Lower leg skin (tissue), 4 donors: ENCODE measurements around the gene XPA. TPM values are rescaled to one million over a fixed set of nuclear protein-coding genes. Genes with fewer than 3 reads are reported as not detected.
"Not testable (repeated sequence)": the region's sequence is repeated elsewhere in the genome, so short reads cannot be mapped to it uniquely, and the experiment has no call there.

Source experiments
- DNase-seq, 2 donors: peaks; one replicate each; pipeline ENCODE4 v3.0.0-alpha.2; 2019; ENCODE audit warnings: low spot score in 2 of 2
- H3K4me3 ChIP-seq: fragments of 200-600 bp; sonication (generic); 2 replicates; pipeline ENCODE4 v1.5.1; 2017; ENCODE audit warnings: mild to moderate bottlenecking, low read depth; ENCODE audit not compliant: poor library complexity, severe bottlenecking
- POLR2A ChIP-seq, 2 donors: fragments of 450-650 bp; IDR thresholded peaks; one replicate each; pipeline ENCODE4 v1.6.1; 2016 to 2017; ENCODE audit warnings: antibody characterized with exemption in 2 of 2, mild to moderate bottlenecking in 1 of 2, moderate library complexity in 1 of 2
- WGBS, 2 donors: methylation state at CpG; one replicate each; pipeline ENCODE4 v1.1.5; 2018; 5-methylcytosine and 5-hydroxymethylcytosine counted together
- intact Hi-C: fragments of 100-400 bp; cut with DNase I; formaldehyde crosslinking; loops from one replicate; pipeline ENCODE4 v1.15.0; 2023; ENCODE audit warnings: low total_unique reads
- total RNA-seq, 4 donors: library from RNA; depleted of rRNA; stranded (reverse); fragments of >200 nt; gene quantifications; one replicate each; pipeline ENCODE4 v1.1.0, GENCODE V29; 2016
- TF ChIP-seq, protein P1 (sequence below), 3 donors: fragments of 450-650 bp; IDR thresholded peaks; one replicate each; pipeline ENCODE4 v1.5.1; 2016; ENCODE audit warnings: antibody characterized with exemption in 3 of 3, mild to moderate bottlenecking in 3 of 3, moderate library complexity in 2 of 3

XPA gene
- total RNA-seq, 4 donors from 2014 or later = 9.7 to 16.5 (median 14.1) TPM

DNA sequence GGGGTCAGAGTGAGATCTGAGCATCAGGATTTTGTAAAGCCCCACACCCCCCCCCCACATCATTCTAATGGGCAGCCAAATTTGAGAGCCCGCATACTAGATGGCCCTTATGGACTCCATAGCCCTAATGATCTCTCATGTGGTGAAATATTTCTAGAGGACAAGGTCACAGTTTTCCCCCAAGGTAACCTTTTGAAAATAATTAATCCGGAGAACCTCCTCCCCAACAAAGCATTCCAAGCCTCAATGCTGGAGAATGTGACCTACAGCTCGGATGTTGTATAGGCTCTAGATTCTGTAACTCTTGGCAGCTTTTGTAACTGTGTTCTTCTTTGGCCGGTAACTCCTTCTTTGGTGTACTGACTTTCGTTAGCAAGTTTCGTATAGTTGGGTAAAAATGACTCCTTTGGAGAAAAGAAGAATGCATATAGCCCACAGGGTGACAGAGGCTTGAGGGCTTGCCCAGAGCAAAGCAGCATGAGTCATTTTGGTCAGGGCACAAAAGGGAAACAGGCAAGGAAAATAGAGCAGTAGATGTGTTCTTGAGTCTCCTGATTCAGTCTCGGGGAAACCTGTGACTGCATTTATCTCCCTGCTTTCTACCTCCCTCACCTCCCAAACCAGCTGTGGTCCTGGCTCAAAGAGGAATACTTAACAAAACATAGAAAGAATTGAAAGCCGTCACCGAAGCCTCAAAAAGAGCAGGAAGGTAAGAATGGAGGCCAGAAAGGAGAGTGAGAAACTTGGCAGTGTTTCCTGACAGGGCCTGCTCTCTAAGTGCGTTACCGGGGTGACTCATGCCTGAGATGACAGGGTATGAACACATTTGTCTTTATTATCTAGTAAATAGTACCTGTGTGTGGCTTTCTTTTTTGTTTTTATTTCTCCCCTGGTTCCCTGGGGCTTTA lies 6.6 kb upstream of the XPA start:
- TF ChIP-seq POLR2A (IDR thresholded peaks at IDR 0.05) = no peak
- TF ChIP-seq, protein P1, sequence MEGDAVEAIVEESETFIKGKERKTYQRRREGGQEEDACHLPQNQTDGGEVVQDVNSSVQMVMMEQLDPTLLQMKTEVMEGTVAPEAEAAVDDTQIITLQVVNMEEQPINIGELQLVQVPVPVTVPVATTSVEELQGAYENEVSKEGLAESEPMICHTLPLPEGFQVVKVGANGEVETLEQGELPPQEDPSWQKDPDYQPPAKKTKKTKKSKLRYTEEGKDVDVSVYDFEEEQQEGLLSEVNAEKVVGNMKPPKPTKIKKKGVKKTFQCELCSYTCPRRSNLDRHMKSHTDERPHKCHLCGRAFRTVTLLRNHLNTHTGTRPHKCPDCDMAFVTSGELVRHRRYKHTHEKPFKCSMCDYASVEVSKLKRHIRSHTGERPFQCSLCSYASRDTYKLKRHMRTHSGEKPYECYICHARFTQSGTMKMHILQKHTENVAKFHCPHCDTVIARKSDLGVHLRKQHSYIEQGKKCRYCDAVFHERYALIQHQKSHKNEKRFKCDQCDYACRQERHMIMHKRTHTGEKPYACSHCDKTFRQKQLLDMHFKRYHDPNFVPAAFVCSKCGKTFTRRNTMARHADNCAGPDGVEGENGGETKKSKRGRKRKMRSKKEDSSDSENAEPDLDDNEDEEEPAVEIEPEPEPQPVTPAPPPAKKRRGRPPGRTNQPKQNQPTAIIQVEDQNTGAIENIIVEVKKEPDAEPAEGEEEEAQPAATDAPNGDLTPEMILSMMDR (IDR thresholded peaks at IDR 0.05) = no peak
- no peak overlapping the region for H3K4me3 ChIP-seq
- intact Hi-C loops = no loop called here
- no peak for DNase-seq
- 46 to 68% methylated on average over 11 of the region's 11 CpGs for WGBS, 2 donors

DNA sequence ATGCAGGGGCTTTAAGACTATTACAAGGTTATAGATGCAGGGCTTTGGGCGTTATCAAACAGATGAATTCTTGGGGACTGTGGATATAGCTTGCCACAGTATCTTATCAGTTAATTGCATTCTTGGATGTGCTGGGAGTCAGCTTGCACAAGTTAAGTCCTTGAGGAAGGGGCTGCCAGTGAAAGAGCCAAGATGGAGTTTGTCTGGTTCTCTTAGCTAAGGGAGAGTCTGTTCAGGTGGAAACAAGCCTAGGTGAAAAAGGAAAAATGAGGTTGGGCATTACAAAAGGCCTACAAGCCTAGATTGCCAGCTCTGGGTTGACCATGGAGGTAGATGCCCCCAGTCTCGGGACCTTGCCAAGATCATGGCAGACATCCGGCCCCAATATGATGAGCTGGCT lies 2.7 kb upstream of the XPA start:
- 92% methylated on average over 3 of the region's 3 CpGs for WGBS, 2 donors
- H3K4me3 ChIP-seq, intact Hi-C loops, DNase-seq: not testable (repeated sequence)

DNA sequence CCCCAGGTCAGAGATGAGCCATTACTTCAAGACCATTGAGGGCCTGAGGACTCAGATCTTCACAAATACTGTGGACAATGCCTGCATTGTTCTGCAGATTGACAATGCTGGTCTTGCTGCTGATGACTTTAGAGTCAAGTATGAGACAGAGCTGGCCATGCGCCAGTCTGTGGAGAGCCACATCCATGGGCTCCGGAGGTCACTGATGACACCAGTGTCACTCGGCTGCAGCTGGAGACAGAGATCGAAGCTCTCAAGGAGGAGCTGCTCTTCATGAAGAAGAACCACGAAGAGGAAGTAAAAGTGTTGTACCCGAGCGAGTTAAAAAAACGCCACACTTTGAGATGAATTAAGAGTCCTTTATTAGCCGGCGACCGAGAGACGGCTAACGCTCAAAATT lies 2.1 kb upstream of the XPA start:
- H3K4me3 ChIP-seq, DNase-seq, intact Hi-C loops: not testable (repeated sequence)
- 69 to 77% methylated on average over 13 of the region's 13 CpGs for WGBS, 2 donors

DNA sequence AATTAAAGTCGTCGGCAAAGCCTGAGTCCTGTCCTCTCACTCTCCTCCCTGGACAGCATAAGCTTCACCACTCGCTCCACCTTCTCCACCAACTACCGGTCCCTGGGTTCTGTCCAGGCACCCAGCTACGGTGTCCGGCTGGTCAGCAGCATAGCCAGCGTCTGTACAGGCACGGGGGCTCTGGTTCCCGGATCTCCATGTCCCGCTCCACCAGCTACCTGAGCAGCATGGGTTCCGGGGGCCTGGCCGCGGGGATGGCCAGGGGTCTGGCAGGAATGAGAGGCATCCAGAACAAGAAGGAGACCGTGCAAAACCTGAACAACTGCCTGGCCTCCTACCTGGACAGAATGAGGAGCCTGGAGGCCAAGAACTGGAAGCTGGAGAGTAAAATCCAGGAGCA lies 1.7 kb upstream of the XPA start:
- 86 to 92% methylated on average over 14 of the region's 14 CpGs for WGBS, 2 donors
- intact Hi-C loops = no loop called here

DNA sequence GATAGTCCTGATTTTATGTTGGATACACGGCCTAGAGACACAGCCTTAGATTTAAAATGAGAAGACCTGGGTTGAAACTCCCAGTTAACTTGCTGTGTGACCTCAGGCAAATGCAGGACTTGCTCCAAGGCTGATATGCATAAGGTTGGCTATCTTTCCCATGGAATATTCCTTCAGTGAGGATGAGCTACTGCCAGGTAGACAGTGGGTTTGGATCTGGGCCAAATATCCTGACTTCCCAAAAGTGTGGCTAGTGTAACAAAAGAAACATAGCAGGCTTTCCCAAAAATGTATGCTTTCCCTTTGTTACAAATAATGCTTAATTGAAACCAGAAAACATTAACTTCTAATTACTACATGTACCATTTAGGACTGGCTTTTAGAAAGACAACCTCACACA lies 697 bp upstream of the XPA start:
- 22 to 29% methylated on average over 1 of the region's 1 CpG for WGBS, 2 donors
- TF ChIP-seq POLR2A (IDR thresholded peaks at IDR 0.05) = no peak
- TF ChIP-seq, protein P1 (IDR thresholded peaks at IDR 0.05) = no peak
- no peak overlapping the region for H3K4me3 ChIP-seq
- intact Hi-C loops = no loop called here
- DNase-seq = no peak

More for the DNA sequence above, 1.7 kb upstream of the XPA start:
- H3K4me3 ChIP-seq = no peak overlapping the region
- no peak for DNase-seq
- TF ChIP-seq, protein P1 (IDR thresholded peaks at IDR 0.05) = no peak
- no peak for TF ChIP-seq POLR2A (IDR thresholded peaks at IDR 0.05)

DNA sequence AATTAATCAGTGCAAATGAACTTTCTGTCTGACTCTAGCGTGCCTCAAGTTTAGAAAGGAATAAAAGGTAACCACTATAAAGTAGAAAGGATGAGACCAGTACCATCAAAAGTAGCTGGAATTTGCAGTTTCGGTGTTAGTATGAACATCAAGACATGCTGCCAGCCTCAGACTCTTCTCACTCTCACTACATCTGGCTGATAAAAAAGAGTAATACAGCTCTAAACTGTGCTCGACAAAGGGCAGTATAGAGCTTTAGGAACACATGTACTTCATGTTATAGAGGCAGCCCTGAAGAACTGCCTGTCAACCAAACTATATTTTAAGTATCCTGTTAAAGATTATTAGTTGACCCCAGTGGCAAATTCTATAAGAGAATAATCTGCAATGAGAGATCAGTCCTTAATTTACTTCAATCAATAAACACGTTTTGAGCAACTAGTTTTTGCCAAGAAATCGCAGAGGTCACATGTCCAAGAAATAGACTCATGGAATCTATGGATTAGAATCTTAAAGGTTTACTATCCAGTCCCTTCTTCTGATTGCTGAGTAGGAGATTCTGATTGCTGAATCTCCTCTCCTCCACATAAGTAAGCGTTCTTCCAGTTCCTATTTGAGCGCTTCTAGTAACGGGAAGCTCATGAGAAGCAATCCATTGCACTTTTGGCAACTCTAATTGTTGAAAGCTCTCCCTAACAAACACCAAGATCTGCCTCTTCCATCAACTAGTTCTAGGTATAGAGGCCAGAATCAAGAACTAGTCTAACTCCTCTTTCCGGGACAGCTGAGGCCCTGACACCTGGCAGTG lies 941 bp downstream of the XPA start:
- no peak for DNase-seq
- TF ChIP-seq, protein P1 (IDR thresholded peaks at IDR 0.05) = no peak
- TF ChIP-seq POLR2A (IDR thresholded peaks at IDR 0.05) = no peak
- 11 to 17% methylated on average over 9 of the region's 9 CpGs for WGBS, 2 donors
- intact Hi-C loops = no loop called here
- peak overlapping the region; percentile 71 for H3K4me3 ChIP-seq
